Astrocyte (in vitro differentiated cells and primary cell): Measurements from ENCODE around the gene OMA1. TPM values are rescaled to one million over a fixed set of nuclear protein-coding genes. Genes with fewer than 3 reads are reported as not detected.

Experiments
- DNase-seq: peaks from one replicate; pipeline ENCODE4 v3.0.0-alpha.2; 2010; ENCODE audit warnings: low read depth
- FAIRE-seq: peaks from 2 replicates; lab custom pipeline; 2011; peaks lifted over from hg19 to GRCh38; lab: Jason Lieb, UNC
- H2AFZ ChIP-seq: 2 replicates; pipeline ENCODE4 v1.6.0; 2012; ENCODE audit warnings: low read depth, low read length, inconsistent platforms
- H3K27ac ChIP-seq: 2 replicates; pipeline ENCODE4 v1.5.1; 2011; ENCODE audit warnings: low read depth, low read length, inconsistent platforms
- H3K27me3 ChIP-seq: 2 replicates; pipeline ENCODE4 v1.6.0; 2011; ENCODE audit warnings: low read length, inconsistent platforms; ENCODE audit not compliant: insufficient read depth
- H3K36me3 ChIP-seq: 2 replicates; pipeline ENCODE4 v1.5.1; 2011; ENCODE audit warnings: low read length, inconsistent platforms; ENCODE audit not compliant: insufficient read depth
- H3K4me1 ChIP-seq: 2 replicates; pipeline ENCODE4 v1.5.1; 2011; ENCODE audit warnings: low read length, inconsistent platforms; ENCODE audit not compliant: insufficient read depth
- H3K4me2 ChIP-seq: 2 replicates; pipeline ENCODE4 v1.6.0; 2012; ENCODE audit warnings: low read length, inconsistent platforms
- H3K4me3 ChIP-seq: 2 replicates; pipeline ENCODE4 v1.5.1; 2011; ENCODE audit warnings: low read depth, mild to moderate bottlenecking, low read length, inconsistent platforms; ENCODE audit not compliant: insufficient read depth
- H3K79me2 ChIP-seq: 2 replicates; pipeline ENCODE4 v1.6.0; 2012; ENCODE audit warnings: mild to moderate bottlenecking, low read length, inconsistent platforms; ENCODE audit not compliant: insufficient read depth
- H3K9ac ChIP-seq: 2 replicates; pipeline ENCODE4 v1.6.0; 2012; ENCODE audit warnings: mild to moderate bottlenecking, low read length, inconsistent platforms
- H3K9me3 ChIP-seq: 2 replicates; pipeline ENCODE4 v1.5.1; 2012; ENCODE audit warnings: low read depth, mild to moderate bottlenecking, low read length, inconsistent platforms; ENCODE audit not compliant: insufficient read depth
- H4K20me1 ChIP-seq: 2 replicates; pipeline ENCODE4 v1.6.0; 2012; ENCODE audit warnings: low read length, inconsistent platforms; ENCODE audit not compliant: insufficient read depth
- H3K27ac Mint-ChIP-seq: one replicate; pipeline ENCODE4 v1.8.0; 2021; ENCODE audit warnings: mild to moderate bottlenecking, mixed read lengths; ENCODE audit not compliant: unreplicated experiment
- H3K27me3 Mint-ChIP-seq: one replicate; pipeline ENCODE4 v1.8.0; 2021; ENCODE audit warnings: low read depth, mixed read lengths; ENCODE audit not compliant: unreplicated experiment
- H3K36me3 Mint-ChIP-seq: one replicate; pipeline ENCODE4 v1.8.0; 2021; ENCODE audit warnings: low read depth, mixed read lengths; ENCODE audit not compliant: unreplicated experiment
- H3K4me1 Mint-ChIP-seq: one replicate; pipeline ENCODE4 v1.8.0; 2021; ENCODE audit warnings: low read depth, mixed read lengths; ENCODE audit not compliant: unreplicated experiment
- H3K4me3 Mint-ChIP-seq: one replicate; pipeline ENCODE4 v1.8.0; 2021; ENCODE audit warnings: mild to moderate bottlenecking, moderate library complexity, mixed read lengths; ENCODE audit not compliant: unreplicated experiment
- H3K9me3 Mint-ChIP-seq: one replicate; pipeline ENCODE4 v1.8.0; 2021; ENCODE audit warnings: mild to moderate bottlenecking, mixed read lengths; ENCODE audit not compliant: unreplicated experiment
- CTCF ChIP-seq: IDR thresholded peaks from 2 replicates; pipeline ENCODE4 v1.5.1; 2011; ENCODE audit warnings: low read depth, mild to moderate bottlenecking, inconsistent platforms, low read length, moderate library complexity; ENCODE audit not compliant: insufficient read depth
- EZH2 ChIP-seq: IDR thresholded peaks from 2 replicates; pipeline ENCODE4 v1.6.1; 2012; ENCODE audit warnings: mild to moderate bottlenecking, low read length, inconsistent platforms; ENCODE audit not compliant: insufficient read depth
- total RNA-seq: library from RNA; stranded (reverse); gene quantifications from 2 replicates; pipeline ENCODE4 v1.2.1, GENCODE V29; 2021

OMA1 gene
- total RNA-seq, 1 donor from 2014 or later: 5.1 TPM

GRCh38 chr1:58581641-58582040 lies 35.1 kb upstream of the OMA1 start:
- Mint-ChIP-seq H3K4me3 (no peak overlapping the region), H3K36me3 (peaks cover 2% of the 10 kb centered on the region), H3K27ac (no peak overlapping the region), H3K27me3 (peaks cover 8% of the 10 kb centered on the region), H3K9me3 (peaks cover 3% of the 10 kb centered on the region), H3K4me1 (peaks cover 38% of the 10 kb centered on the region)
- no peak overlapping the region for H2AFZ ChIP-seq
- no peak overlapping the region for H3K4me3 ChIP-seq
- H3K4me2 ChIP-seq: no peak overlapping the region
- no peaks in the 10 kb centered on the region for H3K9me3 ChIP-seq
- H3K79me2 ChIP-seq: no peaks in the 10 kb centered on the region
- H4K20me1 ChIP-seq: no peaks in the 10 kb centered on the region
- no peak for TF ChIP-seq CTCF
- no peak for TF ChIP-seq EZH2
- peaks cover 36% of the 10 kb centered on the region for H3K4me1 ChIP-seq
- H3K36me3 ChIP-seq: no peaks in the 10 kb centered on the region
- DNase-seq: no peak
- FAIRE-seq: no peak
- peaks cover 10% of the 10 kb centered on the region for H3K27me3 ChIP-seq
- no peak overlapping the region for H3K27ac ChIP-seq
- no peak overlapping the region for H3K9ac ChIP-seq

DNA sequence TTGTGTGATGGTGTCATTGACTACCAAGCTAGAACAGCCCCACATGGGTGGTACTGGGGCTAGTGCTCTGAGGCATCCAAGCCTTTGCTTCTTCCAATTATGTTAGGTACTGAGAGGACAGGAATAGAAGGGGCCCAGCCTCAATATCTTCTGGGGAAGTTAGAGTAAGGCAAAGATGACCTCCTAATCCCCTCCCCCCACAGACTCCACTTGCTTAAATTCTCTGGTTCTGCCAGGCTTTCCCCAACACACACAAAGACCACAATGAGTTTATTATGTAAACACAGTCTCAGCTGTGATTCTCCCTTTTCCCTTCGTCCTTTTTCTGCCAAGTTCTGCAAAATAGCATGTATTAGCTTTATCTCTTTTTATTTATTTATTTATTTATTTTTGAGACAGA lies 33.7 kb upstream of the OMA1 start:
- no peak overlapping the region for H3K4me3 ChIP-seq
- H3K27me3 Mint-ChIP-seq: peaks cover 21% of the 10 kb centered on the region
- H3K4me1 Mint-ChIP-seq: peaks cover 25% of the 10 kb centered on the region
- FAIRE-seq: no peak
- no peak overlapping the region for H3K27ac Mint-ChIP-seq
- DNase-seq: no peak
- H4K20me1 ChIP-seq: no peaks in the 10 kb centered on the region
- no peak overlapping the region for H3K4me2 ChIP-seq
- H3K4me1 ChIP-seq: peaks cover 24% of the 10 kb centered on the region
- peaks cover 7% of the 10 kb centered on the region for H3K9me3 Mint-ChIP-seq
- no peak overlapping the region for H3K27ac ChIP-seq
- H3K9ac ChIP-seq: no peak overlapping the region
- peaks cover 23% of the 10 kb centered on the region for H3K27me3 ChIP-seq
- no peak for TF ChIP-seq CTCF
- TF ChIP-seq EZH2: no peak
- no peak overlapping the region for H3K4me3 Mint-ChIP-seq
- peaks cover 2% of the 10 kb centered on the region for H3K36me3 Mint-ChIP-seq
- no peaks in the 10 kb centered on the region for H3K9me3 ChIP-seq
- H2AFZ ChIP-seq: no peak overlapping the region
- H3K79me2 ChIP-seq: no peaks in the 10 kb centered on the region
- H3K36me3 ChIP-seq: no peaks in the 10 kb centered on the region

DNA sequence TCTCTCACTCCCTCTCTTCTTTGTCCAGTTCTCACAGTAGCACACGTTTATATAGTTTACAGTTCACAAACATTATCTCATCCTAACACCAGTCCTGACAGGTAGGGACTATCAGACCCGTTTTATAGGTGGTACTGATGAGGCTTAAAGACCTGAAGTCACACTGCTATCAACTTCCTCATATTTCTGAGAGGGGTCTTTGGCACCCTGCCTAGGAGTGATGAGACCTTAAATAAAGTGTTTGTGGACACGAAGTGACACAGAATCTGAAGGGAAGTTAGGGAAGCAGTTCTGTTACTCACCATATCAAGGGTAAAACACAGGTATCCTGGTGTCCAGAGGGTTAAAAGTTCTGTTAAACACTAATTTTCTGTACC lies 31.1 kb upstream of the OMA1 start:
- H3K4me2 ChIP-seq: peak overlapping the region; percentile 77
- H3K36me3 ChIP-seq: no peaks in the 10 kb centered on the region
- Mint-ChIP-seq H3K4me3 (peak overlapping the region; percentile 30), H3K4me1 (peaks cover 7% of the 10 kb centered on the region), H3K36me3 (peaks cover 2% of the 10 kb centered on the region), H3K27ac (no peak overlapping the region), H3K9me3 (peaks cover 7% of the 10 kb centered on the region), H3K27me3 (peaks cover 32% of the 10 kb centered on the region)
- no peaks in the 10 kb centered on the region for H3K9me3 ChIP-seq
- H3K27me3 ChIP-seq: peaks cover 30% of the 10 kb centered on the region
- no peak overlapping the region for H3K4me3 ChIP-seq
- H2AFZ ChIP-seq: peak overlapping the region; percentile 41
- peaks cover 4% of the 10 kb centered on the region for H3K4me1 ChIP-seq
- no peak overlapping the region for H3K27ac ChIP-seq
- H3K9ac ChIP-seq: no peak overlapping the region
- DNase-seq (no peak), FAIRE-seq (no peak)
- no peaks in the 10 kb centered on the region for H3K79me2 ChIP-seq
- TF ChIP-seq CTCF (no peak), EZH2 (no peak)
- no peaks in the 10 kb centered on the region for H4K20me1 ChIP-seq
